Middle frontal gyrus (tissue), 1 donor: ENCODE results near the gene MTUS2.
"Not testable (repeated sequence)": the region's sequence is repeated elsewhere in the genome, so short reads cannot be mapped to it uniquely, and the experiment has no call there.

Source experiments
- DNase-seq: peaks from one replicate; pipeline ENCODE4 v3.0.0-alpha.2; 2015; ENCODE audit warnings: low spot score; ENCODE audit errors: extremely low spot score

Gene MTUS2

GRCh38 chr13:29384466-29384865 lies 564.3 kb downstream of the MTUS2 start:
- DNase-seq, result no peak

- no peak for DNase-seq
Measured at GRCh38 chr13:29384871-29385270, 564.7 kb downstream of the MTUS2 start.

- DNase-seq, result no peak
Measured at GRCh38 chr13:29386246-29386645, 566.1 kb downstream of the MTUS2 start.

- DNase-seq, result not testable (repeated sequence)
Measured at GRCh38 chr13:29390598-29390997, 570.5 kb downstream of the MTUS2 start.

- no peak for DNase-seq
Measured at GRCh38 chr13:29396446-29396845, 576.3 kb downstream of the MTUS2 start.

- no peak for DNase-seq
Measured at GRCh38 chr13:29397265-29397664, 577.1 kb downstream of the MTUS2 start.

- DNase-seq, result no peak
Measured at GRCh38 chr13:29402166-29402636, 582.1 kb downstream of the MTUS2 start.

- peak; percentile 24 for DNase-seq
Measured at GRCh38 chr13:29405401-29405800, 585.3 kb downstream of the MTUS2 start.

- no peak for DNase-seq
Measured at GRCh38 chr13:29411481-29411880, 591.3 kb downstream of the MTUS2 start.

GRCh38 chr13:29418026-29418425 lies 597.9 kb downstream of the MTUS2 start:
- no peak for DNase-seq

- no peak for DNase-seq
Measured at GRCh38 chr13:29421118-29421517, 601.0 kb downstream of the MTUS2 start.

GRCh38 chr13:29422015-29422414 lies 601.9 kb downstream of the MTUS2 start:
- DNase-seq, result no peak

- DNase-seq, result no peak
Measured at GRCh38 chr13:29423050-29423449, 602.9 kb downstream of the MTUS2 start.

- DNase-seq, result no peak
Measured at GRCh38 chr13:29427937-29428309, 607.8 kb downstream of the MTUS2 start.

GRCh38 chr13:29428310-29429181 lies 608.4 kb downstream of the MTUS2 start:
- DNase-seq, result no peak

GRCh38 chr13:29429286-29429900 lies 609.3 kb downstream of the MTUS2 start:
- no peak for DNase-seq

GRCh38 chr13:29434217-29434945 lies 614.2 kb downstream of the MTUS2 start:
- no peak for DNase-seq

GRCh38 chr13:29435125-29435911 lies 615.2 kb downstream of the MTUS2 start:
- DNase-seq, result no peak

GRCh38 chr13:29436291-29436690 lies 616.2 kb downstream of the MTUS2 start:
- no peak for DNase-seq

- no peak for DNase-seq
Measured at GRCh38 chr13:29436721-29437280, 616.7 kb downstream of the MTUS2 start.

GRCh38 chr13:29438769-29439168 lies 618.6 kb downstream of the MTUS2 start:
- no peak for DNase-seq
